A673 (cell line): Measurements from ENCODE around the gene TCP11.

Source experiments
- EZH2 ChIP-seq: fragments of 200-600 bp; sonication (generic); IDR thresholded peaks from 2 replicates; pipeline ENCODE4 v1.6.1; 2017; ENCODE audit warnings: borderline replicate concordance, low read depth, mild to moderate bottlenecking, mixed read lengths, antibody characterized with exemption, low read length; ENCODE audit not compliant: poor library complexity, severe bottlenecking
- TF ChIP-seq, protein P1 (sequence below): fragments of 300-800, 200-600 bp; sonication (generic); conservative IDR thresholded peaks from 2 replicates; pipeline ENCODE4 v1.5.1; 2017; ENCODE audit warnings: low read depth, mild to moderate bottlenecking, antibody characterized with exemption, low read length, moderate library complexity, mixed read lengths

- TF ChIP-seq, protein P1, sequence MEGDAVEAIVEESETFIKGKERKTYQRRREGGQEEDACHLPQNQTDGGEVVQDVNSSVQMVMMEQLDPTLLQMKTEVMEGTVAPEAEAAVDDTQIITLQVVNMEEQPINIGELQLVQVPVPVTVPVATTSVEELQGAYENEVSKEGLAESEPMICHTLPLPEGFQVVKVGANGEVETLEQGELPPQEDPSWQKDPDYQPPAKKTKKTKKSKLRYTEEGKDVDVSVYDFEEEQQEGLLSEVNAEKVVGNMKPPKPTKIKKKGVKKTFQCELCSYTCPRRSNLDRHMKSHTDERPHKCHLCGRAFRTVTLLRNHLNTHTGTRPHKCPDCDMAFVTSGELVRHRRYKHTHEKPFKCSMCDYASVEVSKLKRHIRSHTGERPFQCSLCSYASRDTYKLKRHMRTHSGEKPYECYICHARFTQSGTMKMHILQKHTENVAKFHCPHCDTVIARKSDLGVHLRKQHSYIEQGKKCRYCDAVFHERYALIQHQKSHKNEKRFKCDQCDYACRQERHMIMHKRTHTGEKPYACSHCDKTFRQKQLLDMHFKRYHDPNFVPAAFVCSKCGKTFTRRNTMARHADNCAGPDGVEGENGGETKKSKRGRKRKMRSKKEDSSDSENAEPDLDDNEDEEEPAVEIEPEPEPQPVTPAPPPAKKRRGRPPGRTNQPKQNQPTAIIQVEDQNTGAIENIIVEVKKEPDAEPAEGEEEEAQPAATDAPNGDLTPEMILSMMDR: no peak
- TF ChIP-seq EZH2: no peak
These were observed 64.0 kb downstream of the TCP11 start for GRCh38 chr6:35076997-35077712.
